Keratinocyte (primary cell): ENCODE data around the gene GPAT2. TPM values are rescaled to one million over a fixed set of nuclear protein-coding genes. Genes with fewer than 3 reads are reported as not detected.
"Not testable (repeated sequence)": the region's sequence is repeated elsewhere in the genome, so short reads cannot be mapped to it uniquely, and the experiment has no call there.

Source experiments
- DNase-seq: peaks from one replicate; pipeline ENCODE4 v3.0.0-alpha.2; 2011; ENCODE audit warnings: low read depth, missing footprints, low spot score
- FAIRE-seq: peaks from 2 replicates; lab custom pipeline; 2011; peaks lifted over from hg19 to GRCh38; lab: Jason Lieb, UNC
- H2AFZ ChIP-seq: 2 replicates; pipeline ENCODE4 v1.6.0; 2012; ENCODE audit warnings: low read length, control low read depth, inconsistent platforms; ENCODE audit not compliant: control insufficient read depth
- H3K27ac ChIP-seq: 2 replicates; pipeline ENCODE4 v1.5.1; 2011; ENCODE audit warnings: low read length; ENCODE audit not compliant: control insufficient read depth, insufficient read depth
- H3K27me3 ChIP-seq: 3 replicates; pipeline ENCODE4 v1.6.0; 2011; ENCODE audit warnings: low read length; ENCODE audit not compliant: control insufficient read depth, insufficient read depth; ENCODE audit errors: extremely low read depth
- H3K36me3 ChIP-seq, 2 experiments: 2 replicates in 1 of 2; 3 replicates in 1 of 2; pipeline ENCODE4 v1.5.1; 2011; ENCODE audit warnings: low read length in 2 of 2, mild to moderate bottlenecking in 1 of 2; ENCODE audit not compliant: control insufficient read depth in 2 of 2, insufficient read depth in 2 of 2; ENCODE audit errors: extremely low read depth in 1 of 2
- H3K4me1 ChIP-seq: 3 replicates; pipeline ENCODE4 v1.5.1; 2011; ENCODE audit warnings: low read length; ENCODE audit not compliant: control insufficient read depth, insufficient read depth; ENCODE audit errors: extremely low read depth
- H3K4me2 ChIP-seq: 3 replicates; pipeline ENCODE4 v1.6.0; 2011; ENCODE audit warnings: low read depth, low read length; ENCODE audit not compliant: control insufficient read depth, insufficient read depth; ENCODE audit errors: extremely low read depth
- H3K4me3 ChIP-seq, 3 experiments: fragments of 200-600 bp in 1 of 3; sonication (generic) in 1 of 3; 2 replicates in 2 of 3; 3 replicates in 1 of 3; pipeline ENCODE4 v1.5.1; 2011 to 2016; ENCODE audit warnings: low read length in 3 of 3, mild to moderate bottlenecking in 3 of 3, control low read depth in 2 of 3, inconsistent platforms in 1 of 3, low read depth in 1 of 3, mixed read lengths in 1 of 3, mixed run types in 1 of 3, moderate library complexity in 1 of 3; ENCODE audit not compliant: control insufficient read depth in 2 of 3, insufficient read depth in 2 of 3; ENCODE audit errors: extremely low read depth in 1 of 3
- H3K79me2 ChIP-seq: 2 replicates; pipeline ENCODE4 v1.6.0; 2012; ENCODE audit warnings: low read length; ENCODE audit not compliant: control insufficient read depth, insufficient read depth
- H3K9ac ChIP-seq: 3 replicates; pipeline ENCODE4 v1.6.0; 2011; ENCODE audit warnings: low read length; ENCODE audit not compliant: control insufficient read depth, insufficient read depth; ENCODE audit errors: extremely low read depth
- H3K9me1 ChIP-seq: 3 replicates; pipeline ENCODE4 v1.6.0; 2011; ENCODE audit warnings: low read length; ENCODE audit not compliant: control insufficient read depth, insufficient read depth; ENCODE audit errors: extremely low read depth
- H3K9me3 ChIP-seq: 2 replicates; pipeline ENCODE4 v1.5.1; 2012; ENCODE audit warnings: low read depth, low read length; ENCODE audit not compliant: control insufficient read depth
- H4K20me1 ChIP-seq: 3 replicates; pipeline ENCODE4 v1.6.0; 2011; ENCODE audit warnings: low read length; ENCODE audit not compliant: control insufficient read depth, insufficient read depth; ENCODE audit errors: extremely low read depth
- EZH2 ChIP-seq: IDR thresholded peaks from one replicate; pipeline ENCODE4 v1.6.1; 2012; ENCODE audit warnings: inconsistent platforms, mild to moderate bottlenecking, low read length, moderate library complexity
- dilution Hi-C: fragments of 300-500 bp; cut with MboI; formaldehyde crosslinking; loops from one replicate; pipeline ENCODE4 v1.7.0; 2020; ENCODE audit warnings: low sequenced_read_pairs; ENCODE audit not compliant: extremely low pct_ligation_motif_present
- polyA plus RNA-seq, 5 experiments: library from polyadenylated mRNA; depleted of rRNA in 3 of 5; stranded (reverse) in 3 of 5; stranded (forward) in 1 of 5; unstranded in 1 of 5; fragments of >200 nt; gene quantifications; 1 replicate in 1 of 5; 2 replicates in 3 of 5; 3 replicates in 1 of 5; pipeline versions ENCODE4 v1.2.1 to v1.2.3, GENCODE V29; 2011 to 2012; ENCODE audit warnings: missing spikeins in 2 of 5, low read depth in 1 of 5, low replicate concordance in 1 of 5
- TF ChIP-seq, protein P1 (sequence below), 3 experiments: IDR thresholded peaks in 1 of 3; conservative IDR thresholded peaks in 1 of 3; optimal IDR thresholded peaks in 1 of 3; 2 replicates in 2 of 3; 3 replicates in 1 of 3; pipeline versions ENCODE3 to v1.5.1; 2011; ENCODE audit warnings: low read length in 3 of 3, mild to moderate bottlenecking in 3 of 3, moderate library complexity in 2 of 3, control low read depth in 1 of 3, inconsistent platforms in 1 of 3; ENCODE audit not compliant: insufficient read depth in 2 of 3; ENCODE audit errors: extremely low read depth in 1 of 3

Gene GPAT2
- polyA plus RNA-seq, 1 donor (not counting 4 experiments of a cell fraction or from before 2014, with no cell fraction given): 0.05 TPM

- H3K4me1 ChIP-seq, H3K36me3 ChIP-seq, H4K20me1 ChIP-seq, H3K4me3 ChIP-seq, DNase-seq, dilution Hi-C loops, H3K9me3 ChIP-seq, H3K9me1 ChIP-seq, H3K27me3 ChIP-seq, H3K9ac ChIP-seq, H2AFZ ChIP-seq, FAIRE-seq, H3K27ac ChIP-seq, H3K79me2 ChIP-seq, H3K4me2 ChIP-seq: not testable (repeated sequence)
Observed at GRCh38 chr2:96027725-96028325, 6.9 kb downstream of the GPAT2 start.

- H3K4me1 ChIP-seq, H2AFZ ChIP-seq, FAIRE-seq, H3K9ac ChIP-seq, H3K27me3 ChIP-seq, H3K4me2 ChIP-seq, H3K27ac ChIP-seq, DNase-seq, H3K36me3 ChIP-seq, H3K9me3 ChIP-seq, H3K79me2 ChIP-seq, H3K4me3 ChIP-seq, H4K20me1 ChIP-seq, dilution Hi-C loops, H3K9me1 ChIP-seq: not testable (repeated sequence)
Observed at GRCh38 chr2:96025755-96026154, 9.0 kb downstream of the GPAT2 start.

- H4K20me1 ChIP-seq: no peaks in the 10 kb centered on the region
- H3K79me2 ChIP-seq: no peaks in the 10 kb centered on the region
- no peaks in the 10 kb centered on the region for H3K4me1 ChIP-seq
- no peak overlapping the region for H3K27ac ChIP-seq
- no peak overlapping the region for H3K4me3 ChIP-seq
- H2AFZ ChIP-seq: no peak overlapping the region
- H3K9ac ChIP-seq: no peak overlapping the region
- H3K27me3 ChIP-seq: no peaks in the 10 kb centered on the region
- H3K9me3 ChIP-seq: no peaks in the 10 kb centered on the region
- FAIRE-seq (no peak), DNase-seq (no peak)
- dilution Hi-C loops: no loop called here
- no peaks in the 10 kb centered on the region for H3K9me1 ChIP-seq
- H3K36me3 ChIP-seq: no peaks in the 10 kb centered on the region
- no peak overlapping the region for H3K4me2 ChIP-seq
- TF ChIP-seq EZH2: no peak
- TF ChIP-seq, protein P1, sequence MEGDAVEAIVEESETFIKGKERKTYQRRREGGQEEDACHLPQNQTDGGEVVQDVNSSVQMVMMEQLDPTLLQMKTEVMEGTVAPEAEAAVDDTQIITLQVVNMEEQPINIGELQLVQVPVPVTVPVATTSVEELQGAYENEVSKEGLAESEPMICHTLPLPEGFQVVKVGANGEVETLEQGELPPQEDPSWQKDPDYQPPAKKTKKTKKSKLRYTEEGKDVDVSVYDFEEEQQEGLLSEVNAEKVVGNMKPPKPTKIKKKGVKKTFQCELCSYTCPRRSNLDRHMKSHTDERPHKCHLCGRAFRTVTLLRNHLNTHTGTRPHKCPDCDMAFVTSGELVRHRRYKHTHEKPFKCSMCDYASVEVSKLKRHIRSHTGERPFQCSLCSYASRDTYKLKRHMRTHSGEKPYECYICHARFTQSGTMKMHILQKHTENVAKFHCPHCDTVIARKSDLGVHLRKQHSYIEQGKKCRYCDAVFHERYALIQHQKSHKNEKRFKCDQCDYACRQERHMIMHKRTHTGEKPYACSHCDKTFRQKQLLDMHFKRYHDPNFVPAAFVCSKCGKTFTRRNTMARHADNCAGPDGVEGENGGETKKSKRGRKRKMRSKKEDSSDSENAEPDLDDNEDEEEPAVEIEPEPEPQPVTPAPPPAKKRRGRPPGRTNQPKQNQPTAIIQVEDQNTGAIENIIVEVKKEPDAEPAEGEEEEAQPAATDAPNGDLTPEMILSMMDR (optimal IDR thresholded peaks at IDR 0.05 in 1 of 3, IDR thresholded peaks at IDR 0.05 in 1 of 3, conservative IDR thresholded peaks at IDR 0.05 in 1 of 3; ENCODE audit: extremely low read depth in 1 of 3, insufficient read depth in 2 of 3, low read length in 3 of 3): no peak
Observed at GRCh38 chr2:96025194-96025492, 9.6 kb downstream of the GPAT2 start.
